HPDE6-E6E7 (cell line): ENCODE measurements around the gene CNDP1.
A peak's percentile ranks its signal among the peaks of the same experiment; 100 is the strongest.
"Not testable (repeated sequence)": the region's sequence is repeated elsewhere in the genome, so short reads cannot be mapped to it uniquely, and the experiment has no call there.

Experiments used
- DNase-seq: peaks from one replicate; pipeline ENCODE4 v3.0.0; 2011; ENCODE audit warnings: missing footprints; ENCODE audit errors: extremely low spot score

The CNDP1 gene, protein sequence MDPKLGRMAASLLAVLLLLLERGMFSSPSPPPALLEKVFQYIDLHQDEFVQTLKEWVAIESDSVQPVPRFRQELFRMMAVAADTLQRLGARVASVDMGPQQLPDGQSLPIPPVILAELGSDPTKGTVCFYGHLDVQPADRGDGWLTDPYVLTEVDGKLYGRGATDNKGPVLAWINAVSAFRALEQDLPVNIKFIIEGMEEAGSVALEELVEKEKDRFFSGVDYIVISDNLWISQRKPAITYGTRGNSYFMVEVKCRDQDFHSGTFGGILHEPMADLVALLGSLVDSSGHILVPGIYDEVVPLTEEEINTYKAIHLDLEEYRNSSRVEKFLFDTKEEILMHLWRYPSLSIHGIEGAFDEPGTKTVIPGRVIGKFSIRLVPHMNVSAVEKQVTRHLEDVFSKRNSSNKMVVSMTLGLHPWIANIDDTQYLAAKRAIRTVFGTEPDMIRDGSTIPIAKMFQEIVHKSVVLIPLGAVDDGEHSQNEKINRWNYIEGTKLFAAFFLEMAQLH

DNA sequence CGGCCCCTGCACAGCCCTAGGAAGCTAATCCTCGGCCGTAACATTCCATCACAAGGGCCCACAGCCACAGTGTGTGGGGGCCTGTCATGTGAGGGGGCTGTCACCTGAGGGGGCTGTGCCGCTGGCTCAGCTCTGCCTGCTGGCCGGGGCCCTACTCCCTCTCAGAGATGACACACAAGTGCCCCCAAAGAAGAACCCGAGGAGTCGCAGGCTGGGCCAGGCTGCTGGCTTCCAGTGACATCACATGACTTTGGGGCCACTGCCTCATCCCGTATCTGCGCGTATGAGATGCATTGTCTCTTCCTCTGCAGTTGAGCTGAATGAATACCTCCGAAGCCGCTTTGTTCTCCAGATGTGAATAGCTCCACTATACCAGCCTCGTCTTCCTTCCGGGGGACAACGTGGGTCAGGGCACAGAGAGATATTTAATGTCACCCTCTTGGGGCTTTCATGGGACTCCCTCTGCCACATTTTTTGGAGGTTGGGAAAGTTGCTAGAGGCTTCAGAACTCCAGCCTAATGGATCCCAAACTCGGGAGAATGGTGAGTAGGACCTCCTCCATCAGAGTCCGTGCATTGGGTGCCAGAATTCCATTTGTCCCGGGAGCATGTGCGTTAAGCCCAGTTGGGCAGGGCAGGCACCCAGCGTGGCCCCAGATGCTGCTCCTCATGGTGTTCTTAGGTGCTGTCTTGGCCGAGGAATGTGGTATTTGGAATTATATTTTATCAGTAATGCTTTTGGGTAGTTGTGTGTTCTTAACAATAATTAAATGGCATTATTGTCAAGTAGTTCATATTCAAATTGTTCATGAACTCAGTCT is at the start of gene CNDP1:
CNDP1 (plus strand) TSS at position 351 of the 820 bp plus-strand sequence; CDS start at position 519, 168 bp downstream.
- DNase-seq, result no peak

GRCh38 chr18:74486119-74486849 is 48.0 kb upstream of the CNDP1 start:
- DNase-seq, result no peak

DNA sequence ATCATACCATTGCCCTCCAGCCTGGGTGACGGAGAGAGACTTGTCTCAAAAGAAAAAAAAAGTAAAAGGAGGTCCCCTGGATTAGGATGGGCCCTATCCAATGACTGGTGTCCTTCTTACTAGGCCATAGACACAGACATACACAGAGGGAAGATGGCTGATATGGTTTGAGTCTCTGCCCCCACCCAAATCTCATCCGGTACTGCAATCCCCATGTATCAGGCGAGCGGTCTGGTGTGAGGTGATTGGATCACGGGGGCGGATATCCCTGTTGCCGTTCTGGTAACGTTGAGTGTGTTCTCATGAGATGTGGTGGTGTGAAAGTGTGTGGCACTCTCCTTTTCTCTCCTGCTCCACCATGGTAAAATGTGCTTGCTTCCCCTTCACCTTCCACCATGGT is 45.9 kb upstream of the CNDP1 start:
- DNase-seq, result no peak

- DNase-seq, result no peak
Observed at GRCh38 chr18:74488864-74489263, 45.4 kb upstream of the CNDP1 start.

GRCh38 chr18:74489676-74490075 is 44.6 kb upstream of the CNDP1 start:
- DNase-seq, result no peak

DNA sequence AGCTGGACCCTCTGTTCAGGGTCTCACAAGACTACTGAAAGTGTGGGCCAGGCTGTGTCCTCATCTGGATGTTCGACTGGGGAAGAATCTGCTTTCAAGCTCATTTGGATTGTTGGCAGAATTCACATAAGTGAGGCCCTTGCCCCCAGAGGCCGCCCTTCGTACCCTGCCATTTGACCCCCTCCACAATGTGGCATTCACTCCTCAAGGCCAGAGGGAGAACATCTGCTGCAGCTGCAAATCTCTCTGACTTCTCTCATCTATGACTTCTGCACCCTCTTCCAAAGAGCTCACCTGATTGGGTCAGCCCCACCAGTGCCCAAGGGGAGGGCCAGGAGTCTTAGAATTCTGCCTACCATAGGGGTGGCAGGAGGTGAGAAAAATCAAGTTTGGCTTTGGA is 42.0 kb upstream of the CNDP1 start:
- no peak for DNase-seq

- DNase-seq, result no peak
Observed at GRCh38 chr18:74493689-74494088, 40.6 kb upstream of the CNDP1 start.

- DNase-seq, result no peak
Observed at GRCh38 chr18:74494514-74494913, 39.8 kb upstream of the CNDP1 start.

GRCh38 chr18:74495581-74496507 is 38.5 kb upstream of the CNDP1 start, which contains the start of gene CNDP2:
Gene CNDP2 (plus strand): TSS chr18:74496363. CDS start chr18:74499974, 3,611 bp downstream.
- peak; percentile 89 for DNase-seq

DNA sequence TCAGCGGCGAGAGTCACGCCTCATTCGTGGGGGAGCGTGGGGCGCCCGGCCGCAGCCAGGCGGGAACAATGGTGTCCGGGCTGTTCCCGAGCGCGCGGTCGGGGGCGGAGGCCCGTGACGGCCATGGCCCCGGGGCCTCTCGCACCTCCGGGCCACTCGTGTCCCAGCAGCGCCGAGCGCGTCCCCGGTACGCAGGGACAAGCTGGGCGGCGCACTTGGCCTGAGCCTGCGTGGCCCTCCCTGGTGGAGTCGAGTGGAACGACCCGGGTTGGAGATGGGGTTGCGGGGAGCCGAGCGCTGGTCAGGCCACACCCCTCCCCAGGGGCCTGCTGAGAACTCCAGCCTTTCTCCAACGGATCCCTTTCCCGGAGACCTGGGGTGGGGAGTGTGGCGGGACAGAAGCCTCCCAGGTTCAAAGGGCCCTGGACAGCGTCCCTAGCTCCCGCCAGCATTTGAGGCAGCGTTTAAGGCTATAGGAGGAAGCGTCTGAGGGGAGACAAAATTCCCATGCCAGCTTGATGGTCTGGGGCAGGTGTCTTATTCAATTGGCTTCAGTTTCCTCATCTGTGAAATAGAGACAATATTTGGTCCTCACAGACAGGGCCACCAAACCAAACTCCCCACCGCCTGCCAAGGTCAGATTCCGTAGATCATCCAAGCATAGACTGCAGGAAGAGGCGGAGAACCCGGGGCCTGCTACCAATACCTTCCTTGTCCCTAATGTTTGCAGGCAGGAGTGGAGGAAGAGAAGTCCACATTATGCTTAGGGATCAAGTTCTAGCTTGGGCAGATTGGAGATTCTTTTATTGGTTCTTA is 37.6 kb upstream of the CNDP1 start:
- peak; percentile 21 for DNase-seq

DNA sequence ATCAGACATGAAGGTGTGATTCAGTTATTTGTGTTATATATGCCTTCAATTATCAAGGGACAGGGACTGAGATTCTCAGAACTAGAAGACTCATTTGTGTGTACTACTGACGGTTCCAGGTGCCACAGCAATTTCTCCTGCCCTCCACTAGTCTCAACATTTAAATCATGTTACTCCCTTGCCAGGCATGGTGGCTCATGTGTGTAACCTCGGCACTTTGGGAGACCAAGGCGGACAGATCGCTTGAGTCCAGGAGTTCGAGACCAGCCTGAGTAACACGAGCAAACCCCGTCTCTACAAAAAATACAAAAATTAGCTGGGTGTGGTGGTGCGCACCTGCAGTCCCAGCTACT is 37.0 kb upstream of the CNDP1 start:
- DNase-seq, result no peak

GRCh38 chr18:74497778-74498177 is 36.5 kb upstream of the CNDP1 start:
- DNase-seq, result no peak

DNA sequence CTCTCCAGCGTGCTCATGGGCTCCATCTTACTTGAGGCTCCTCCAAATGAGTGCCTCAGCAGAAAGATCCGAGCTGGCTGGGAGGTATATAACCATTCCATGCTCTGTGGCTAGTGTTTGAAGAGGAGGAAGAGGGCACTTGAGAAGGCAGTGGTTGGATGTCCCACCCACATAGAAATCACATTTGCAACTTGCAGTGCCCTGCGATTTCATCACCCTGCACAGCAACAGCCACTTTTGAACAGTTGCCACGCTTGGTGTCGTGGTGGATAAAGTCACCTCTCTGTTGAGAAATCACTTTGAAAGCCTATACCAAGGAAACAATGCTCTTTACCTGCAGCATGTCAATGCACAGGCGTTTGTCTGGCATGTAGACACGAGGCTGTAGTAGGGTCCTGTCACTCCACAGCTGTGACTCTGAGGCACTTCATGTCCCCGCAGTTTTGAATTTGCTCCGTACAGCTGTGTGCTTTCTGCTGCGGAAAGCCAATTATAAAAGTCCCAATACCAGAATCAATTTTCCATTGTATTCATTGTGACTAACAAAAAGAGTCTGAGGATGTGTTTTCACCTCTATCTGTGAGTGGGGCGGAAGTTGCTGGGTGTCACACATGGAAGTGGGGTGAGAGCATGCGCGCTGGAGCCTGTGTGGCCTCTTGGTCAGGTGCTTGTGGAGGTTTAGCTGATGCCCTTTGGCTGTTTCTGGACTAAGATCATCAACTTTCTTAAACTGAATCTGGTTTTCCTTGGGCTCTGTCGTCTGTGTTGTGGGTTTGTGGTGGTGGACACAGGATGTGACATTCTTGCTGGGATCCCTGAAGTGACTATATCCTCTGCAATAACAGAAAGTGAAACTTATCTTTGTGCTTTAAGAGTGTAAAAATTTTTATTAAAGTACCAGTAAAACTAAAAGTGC is 35.3 kb upstream of the CNDP1 start:
- DNase-seq, result no peak

DNA sequence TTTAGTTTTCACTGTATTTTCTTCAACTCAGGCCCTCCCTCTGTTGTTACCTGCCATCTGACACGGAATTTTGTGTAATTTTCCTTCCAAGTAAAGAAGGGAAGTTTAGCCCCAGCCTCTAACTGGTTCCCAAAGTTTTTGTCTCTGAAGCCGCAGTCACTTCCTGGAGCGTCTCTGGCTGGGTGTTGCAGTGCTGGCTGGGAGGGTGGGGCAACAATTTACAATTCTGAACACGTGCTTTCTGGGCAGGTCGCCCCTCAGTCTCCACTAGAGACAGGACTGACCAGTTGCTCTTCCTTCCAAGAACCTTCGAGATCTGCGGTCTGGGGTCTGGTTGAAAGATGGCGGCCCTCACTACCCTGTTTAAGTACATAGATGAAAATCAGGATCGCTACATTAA is 34.7 kb upstream of the CNDP1 start:
- peak; percentile 79 for DNase-seq

DNA sequence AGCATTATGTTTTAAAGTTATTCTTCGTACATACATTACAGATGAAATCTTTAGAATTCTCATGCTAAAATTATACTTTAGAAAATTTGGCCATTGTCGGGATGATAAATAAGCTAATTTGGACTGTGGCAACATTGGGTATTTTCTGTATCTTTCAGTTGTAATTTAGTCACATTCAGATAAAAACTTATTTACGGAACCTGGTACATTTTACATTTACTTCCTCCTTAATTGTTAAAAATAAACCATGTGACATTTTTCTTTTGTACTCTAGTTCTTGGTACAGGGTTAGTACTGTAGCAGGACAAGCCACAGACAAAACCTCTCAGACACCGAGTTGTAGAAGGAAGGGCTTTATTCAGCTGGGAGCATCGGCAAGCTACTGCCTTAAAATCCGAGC is 33.9 kb upstream of the CNDP1 start:
- no peak for DNase-seq

GRCh38 chr18:74500774-74501173 is 33.5 kb upstream of the CNDP1 start:
- DNase-seq, result not testable (repeated sequence)

DNA sequence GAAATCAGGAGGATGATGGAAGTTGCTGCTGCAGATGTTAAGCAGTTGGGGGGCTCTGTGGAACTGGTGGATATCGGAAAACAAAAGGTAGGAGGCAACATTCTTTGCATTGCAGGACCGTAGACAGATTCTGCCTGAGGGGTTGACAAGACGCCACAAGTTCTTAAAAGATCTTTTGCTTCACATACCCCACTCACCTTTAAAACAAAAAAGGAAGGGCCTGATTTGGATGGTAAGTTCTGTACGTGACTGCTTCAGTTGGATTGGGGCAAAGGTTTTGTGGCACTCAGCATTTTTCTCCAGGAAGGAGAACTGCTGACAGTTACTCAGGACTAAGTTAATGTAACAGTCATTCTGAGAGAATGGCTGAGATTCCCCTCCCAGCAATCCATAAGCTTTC is 32.9 kb upstream of the CNDP1 start:
- DNase-seq, result peak; percentile 35

GRCh38 chr18:74503137-74503536 is 31.2 kb upstream of the CNDP1 start:
- DNase-seq, result no peak

DNA sequence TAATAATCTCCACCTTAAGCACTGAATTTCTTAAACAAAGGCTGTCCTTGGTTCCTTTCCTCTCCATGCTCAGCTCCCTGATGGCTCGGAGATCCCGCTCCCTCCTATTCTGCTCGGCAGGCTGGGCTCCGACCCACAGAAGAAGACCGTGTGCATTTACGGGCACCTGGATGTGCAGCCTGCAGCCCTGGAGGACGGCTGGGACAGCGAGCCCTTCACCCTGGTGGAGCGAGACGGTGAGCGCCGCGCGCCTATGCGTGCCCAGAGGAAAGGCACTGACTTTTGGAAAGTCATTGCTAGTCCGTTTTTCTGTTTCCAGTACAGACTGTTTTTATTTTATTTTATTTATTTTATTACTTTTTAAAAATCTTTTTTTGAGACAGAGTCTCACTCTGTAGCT is 28.5 kb upstream of the CNDP1 start:
- DNase-seq, result no peak
